Measurements from ENCODE around the gene MAPKAPK3.

DNA sequence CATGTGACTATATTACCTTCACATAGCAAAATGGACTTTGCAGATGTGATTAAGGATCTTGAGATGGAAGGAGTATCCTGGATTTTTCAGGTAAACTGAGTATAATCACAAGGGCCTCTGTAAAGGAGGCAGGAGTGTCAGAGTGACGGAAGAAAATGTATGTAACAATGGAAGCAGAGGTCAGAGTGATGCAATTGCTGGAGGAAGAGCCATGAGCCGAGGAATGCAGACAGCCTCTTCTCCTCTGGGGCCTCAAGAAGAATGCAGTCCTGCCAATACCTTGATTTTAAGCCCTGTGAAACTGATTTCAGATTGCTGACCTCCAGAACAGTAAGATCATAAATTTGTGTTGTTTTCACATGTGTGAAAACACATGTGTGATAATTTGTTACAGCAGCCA, 32.6 kb upstream of the MAPKAPK3 start:
- TF ChIP-seq, protein P1, sequence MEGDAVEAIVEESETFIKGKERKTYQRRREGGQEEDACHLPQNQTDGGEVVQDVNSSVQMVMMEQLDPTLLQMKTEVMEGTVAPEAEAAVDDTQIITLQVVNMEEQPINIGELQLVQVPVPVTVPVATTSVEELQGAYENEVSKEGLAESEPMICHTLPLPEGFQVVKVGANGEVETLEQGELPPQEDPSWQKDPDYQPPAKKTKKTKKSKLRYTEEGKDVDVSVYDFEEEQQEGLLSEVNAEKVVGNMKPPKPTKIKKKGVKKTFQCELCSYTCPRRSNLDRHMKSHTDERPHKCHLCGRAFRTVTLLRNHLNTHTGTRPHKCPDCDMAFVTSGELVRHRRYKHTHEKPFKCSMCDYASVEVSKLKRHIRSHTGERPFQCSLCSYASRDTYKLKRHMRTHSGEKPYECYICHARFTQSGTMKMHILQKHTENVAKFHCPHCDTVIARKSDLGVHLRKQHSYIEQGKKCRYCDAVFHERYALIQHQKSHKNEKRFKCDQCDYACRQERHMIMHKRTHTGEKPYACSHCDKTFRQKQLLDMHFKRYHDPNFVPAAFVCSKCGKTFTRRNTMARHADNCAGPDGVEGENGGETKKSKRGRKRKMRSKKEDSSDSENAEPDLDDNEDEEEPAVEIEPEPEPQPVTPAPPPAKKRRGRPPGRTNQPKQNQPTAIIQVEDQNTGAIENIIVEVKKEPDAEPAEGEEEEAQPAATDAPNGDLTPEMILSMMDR (IDR thresholded peaks at IDR 0.05; ENCODE audit: poor library complexity), result no peak
- TF ChIP-seq EZH2phosphoT487 (IDR thresholded peaks at IDR 0.05; ENCODE audit: low read depth, severe bottlenecking, unreplicated experiment) (no peak), EZH2 (IDR thresholded peaks at IDR 0.05; ENCODE audit: borderline replicate concordance) (no peak)

All from hepatocyte (in vitro differentiated cells).